GM12872 (cell line): ENCODE measurements around the gene PAFAH2.

Source experiments
- TF ChIP-seq, protein P1 (sequence below): IDR thresholded peaks from 3 replicates; pipeline ENCODE4 v1.5.1; 2011; ENCODE audit warnings: low read depth, mild to moderate bottlenecking, low read length, moderate library complexity; ENCODE audit not compliant: insufficient read depth

PAFAH2 gene

GRCh38 chr1:25922971-25923552, 74.8 kb downstream of the PAFAH2 start:
- TF ChIP-seq, protein P1, sequence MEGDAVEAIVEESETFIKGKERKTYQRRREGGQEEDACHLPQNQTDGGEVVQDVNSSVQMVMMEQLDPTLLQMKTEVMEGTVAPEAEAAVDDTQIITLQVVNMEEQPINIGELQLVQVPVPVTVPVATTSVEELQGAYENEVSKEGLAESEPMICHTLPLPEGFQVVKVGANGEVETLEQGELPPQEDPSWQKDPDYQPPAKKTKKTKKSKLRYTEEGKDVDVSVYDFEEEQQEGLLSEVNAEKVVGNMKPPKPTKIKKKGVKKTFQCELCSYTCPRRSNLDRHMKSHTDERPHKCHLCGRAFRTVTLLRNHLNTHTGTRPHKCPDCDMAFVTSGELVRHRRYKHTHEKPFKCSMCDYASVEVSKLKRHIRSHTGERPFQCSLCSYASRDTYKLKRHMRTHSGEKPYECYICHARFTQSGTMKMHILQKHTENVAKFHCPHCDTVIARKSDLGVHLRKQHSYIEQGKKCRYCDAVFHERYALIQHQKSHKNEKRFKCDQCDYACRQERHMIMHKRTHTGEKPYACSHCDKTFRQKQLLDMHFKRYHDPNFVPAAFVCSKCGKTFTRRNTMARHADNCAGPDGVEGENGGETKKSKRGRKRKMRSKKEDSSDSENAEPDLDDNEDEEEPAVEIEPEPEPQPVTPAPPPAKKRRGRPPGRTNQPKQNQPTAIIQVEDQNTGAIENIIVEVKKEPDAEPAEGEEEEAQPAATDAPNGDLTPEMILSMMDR: no peak

DNA sequence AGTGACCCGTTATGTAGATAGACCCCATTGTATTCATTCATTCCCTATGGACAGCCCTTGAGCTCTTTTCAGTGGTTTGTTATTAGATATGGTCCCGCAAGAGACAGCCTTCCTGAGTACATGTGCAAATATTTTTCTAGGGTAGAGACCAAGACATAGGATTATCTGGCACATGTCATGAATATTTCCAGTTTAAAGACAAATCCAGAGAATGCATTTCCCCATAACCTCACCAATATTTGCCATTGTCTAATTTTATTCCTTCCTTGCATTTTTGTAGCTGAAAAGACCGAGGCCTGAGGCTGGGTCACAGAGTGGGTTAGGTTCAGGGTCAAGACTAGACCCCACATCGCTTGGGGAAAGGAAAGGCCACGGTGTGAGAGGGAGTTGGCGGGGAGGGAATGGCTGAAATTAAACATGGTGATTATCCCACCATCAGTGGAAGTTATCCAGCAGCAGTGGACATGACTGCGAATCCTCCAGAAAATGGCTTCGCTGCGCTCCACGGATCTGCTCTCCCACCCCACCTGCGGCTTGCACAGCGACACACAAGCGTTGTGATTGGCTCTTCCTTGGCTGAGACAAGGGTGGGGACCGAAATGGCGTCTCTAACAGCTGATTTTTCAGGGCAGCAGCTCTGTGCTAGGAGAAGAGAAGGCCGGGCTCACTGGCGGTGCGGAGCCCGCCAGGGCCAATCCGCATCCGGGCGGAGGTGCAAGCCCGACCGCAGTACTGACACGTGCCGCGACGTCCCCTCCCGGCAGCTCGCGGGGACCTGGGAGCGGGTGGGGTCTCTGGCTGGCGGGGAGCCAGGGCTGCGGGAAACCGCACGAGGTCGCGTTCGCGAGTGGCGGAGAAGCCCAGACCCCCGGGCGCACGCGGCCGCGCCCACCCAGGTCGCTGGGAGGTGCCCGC, 75.5 kb downstream of the PAFAH2 start:
- TF ChIP-seq, protein P1: no peak

GRCh38 chr1:25918615-25919014, 79.2 kb downstream of the PAFAH2 start:
- TF ChIP-seq, protein P1: no peak

DNA sequence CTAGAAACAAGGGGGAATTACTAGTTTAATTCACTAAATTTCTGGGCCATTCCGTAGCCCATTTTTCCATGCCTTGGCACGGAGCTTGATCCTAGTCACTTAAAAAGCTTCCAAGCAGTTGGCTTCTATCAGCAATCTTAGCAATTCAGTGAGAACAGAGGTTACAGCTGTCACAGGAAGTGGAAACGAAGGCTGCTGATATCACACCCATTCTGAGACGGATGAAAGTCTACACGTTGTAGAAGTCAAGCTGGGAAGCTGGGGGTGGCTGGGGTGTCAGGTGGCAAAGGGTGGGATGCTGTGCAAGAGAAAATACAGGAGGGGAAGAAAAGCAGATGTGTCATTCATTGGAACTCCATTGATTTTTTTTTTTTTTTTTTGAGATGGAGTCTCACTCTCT, 79.9 kb downstream of the PAFAH2 start:
- TF ChIP-seq, protein P1: no peak

DNA sequence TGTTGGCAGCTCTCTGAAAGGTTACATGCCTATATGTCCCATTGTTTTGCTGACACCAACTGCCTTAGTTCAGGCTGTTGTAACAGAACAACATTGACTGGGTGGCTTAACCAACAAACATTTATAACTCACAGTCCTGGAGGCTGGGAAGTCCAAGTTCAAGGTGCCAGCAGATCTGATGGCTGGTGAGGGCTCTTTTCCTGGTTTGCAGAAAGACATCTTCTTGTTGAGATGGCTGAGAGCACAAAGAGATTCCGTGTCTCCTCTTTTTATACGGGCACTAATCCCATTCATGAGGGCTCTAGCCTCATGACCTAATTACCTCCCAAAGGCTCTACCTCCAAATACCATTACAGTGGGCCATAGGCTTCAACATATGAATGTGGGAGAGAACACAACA, 81.4 kb downstream of the PAFAH2 start:
- TF ChIP-seq, protein P1: no peak

DNA sequence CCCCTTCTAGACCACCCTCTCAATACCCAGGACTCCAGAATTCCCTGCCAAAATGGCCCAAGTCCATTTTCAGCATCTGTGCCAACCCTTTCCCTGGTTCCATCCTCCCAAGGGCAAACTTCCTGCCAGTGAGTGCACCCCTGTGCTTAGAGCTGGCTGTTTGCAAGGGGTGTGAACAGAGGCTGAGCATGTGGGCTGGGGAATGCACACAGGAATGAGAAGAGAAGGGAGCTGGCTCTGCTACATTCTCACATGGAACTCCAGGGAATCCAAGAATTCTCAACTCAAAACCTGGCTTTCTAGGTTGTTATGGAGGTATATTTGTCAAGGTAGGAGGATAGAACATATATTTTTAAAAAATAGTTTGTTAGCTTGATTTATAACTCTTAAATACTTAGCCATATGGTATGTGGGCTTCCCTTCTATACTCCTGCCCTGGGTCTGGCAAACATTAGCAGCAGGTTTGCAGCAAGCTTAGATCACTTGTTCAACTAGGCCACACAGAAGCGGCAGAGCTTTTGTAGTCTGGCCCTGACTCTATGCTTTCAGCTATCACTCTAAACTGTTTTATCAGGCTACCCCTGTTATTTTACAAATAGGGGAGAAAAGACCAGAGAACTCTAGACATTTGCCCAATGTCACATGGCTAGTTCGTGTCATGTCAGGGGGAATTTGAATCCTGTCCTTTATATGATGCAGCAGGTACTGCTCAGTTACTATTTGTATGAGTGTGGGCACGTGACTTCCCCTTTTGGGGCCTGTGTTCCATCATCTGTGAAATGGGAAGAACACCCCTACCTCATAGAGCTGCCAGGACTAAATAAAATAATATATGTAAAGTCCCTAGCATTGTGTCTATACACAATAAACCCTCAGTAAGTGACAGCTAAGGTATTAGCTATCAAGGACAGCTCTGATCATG, 83.5 kb downstream of the PAFAH2 start:
- TF ChIP-seq, protein P1: no peak

DNA sequence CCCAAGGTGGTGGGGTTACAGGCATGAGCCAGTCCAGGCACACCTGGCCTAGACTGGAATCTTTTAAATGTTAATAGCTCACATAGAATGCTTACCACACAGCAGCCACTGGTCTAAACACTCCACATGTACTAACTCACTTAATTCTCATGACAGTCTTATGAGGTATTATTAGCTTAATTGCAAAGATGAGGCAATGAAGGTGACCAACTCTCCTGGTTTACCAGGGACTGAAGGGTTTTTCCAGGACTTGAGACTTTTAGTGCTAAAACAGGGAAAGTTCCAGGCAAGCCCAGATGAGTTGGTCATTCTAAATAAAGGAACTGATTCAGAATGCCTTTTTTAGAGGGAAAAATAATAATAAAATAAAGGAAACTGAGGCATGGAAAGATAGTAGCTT, 84.7 kb downstream of the PAFAH2 start:
- TF ChIP-seq, protein P1: no peak
